ENCODE data around the gene CCDC15.
"Not testable (repeated sequence)": the region's sequence is repeated elsewhere in the genome, so short reads cannot be mapped to it uniquely, and the experiment has no call there.

CCDC15 gene

GRCh38 chr11:125085301-125086081 is 131.5 kb downstream of the CCDC15 start:
- no peak for DNase-seq

- DNase-seq, result no peak
These were observed 132.8 kb downstream of the CCDC15 start for GRCh38 chr11:125086633-125087296.

- DNase-seq, result no peak
These were observed 134.1 kb downstream of the CCDC15 start for GRCh38 chr11:125088123-125088522.

- DNase-seq, result no peak
These were observed 134.8 kb downstream of the CCDC15 start for GRCh38 chr11:125088576-125089455.

GRCh38 chr11:125089481-125089880 is 135.5 kb downstream of the CCDC15 start:
- DNase-seq, result not testable (repeated sequence)

GRCh38 chr11:125090151-125090550 is 136.1 kb downstream of the CCDC15 start:
- not testable (repeated sequence) for DNase-seq

- DNase-seq, result no peak
These were observed 136.8 kb downstream of the CCDC15 start for GRCh38 chr11:125090816-125091215.
